Central memory CD8-positive, alpha-beta T cell (primary cell): Measurements from ENCODE around the gene ADGRG4.
"Not testable (repeated sequence)": the region's sequence is repeated elsewhere in the genome, so short reads cannot be mapped to it uniquely, and the experiment has no call there.

Source experiments
- ATAC-seq: fragments of 150-1000 bp; cut with Tn5 transposase; replicated peaks from 2 replicates; pipeline ENCODE4 v1.10.0; 2022; ENCODE audit warnings: mild to moderate bottlenecking, moderate FRiP score, moderate number of reproducible peaks; ENCODE audit not compliant: poor library complexity, severe bottlenecking; ENCODE audit errors: extremely low read depth
- DNase-seq, 2 donors: peaks; one replicate each; pipeline ENCODE4 v3.0.0; 2021; ENCODE audit warnings: low spot score in 2 of 2
- H3K27ac Mint-ChIP-seq: one replicate; pipeline ENCODE4 v1.8.0; 2022; ENCODE audit warnings: low read depth, mild to moderate bottlenecking, moderate library complexity, mixed read lengths
- H3K27me3 Mint-ChIP-seq: one replicate; pipeline ENCODE4 v1.8.0; 2022; ENCODE audit warnings: mixed read lengths
- H3K36me3 Mint-ChIP-seq: one replicate; pipeline ENCODE4 v1.8.0; 2022; ENCODE audit warnings: mild to moderate bottlenecking, moderate library complexity, mixed read lengths; ENCODE audit not compliant: insufficient read depth
- H3K4me1 Mint-ChIP-seq: one replicate; pipeline ENCODE4 v1.8.0; 2022; ENCODE audit warnings: mixed read lengths
- H3K4me3 Mint-ChIP-seq: one replicate; pipeline ENCODE4 v1.8.0; 2022; ENCODE audit warnings: mild to moderate bottlenecking, moderate library complexity, mixed read lengths
- H3K9me3 Mint-ChIP-seq: one replicate; pipeline ENCODE4 v1.8.0; 2022; ENCODE audit warnings: mixed read lengths

The ADGRG4 gene

DNA sequence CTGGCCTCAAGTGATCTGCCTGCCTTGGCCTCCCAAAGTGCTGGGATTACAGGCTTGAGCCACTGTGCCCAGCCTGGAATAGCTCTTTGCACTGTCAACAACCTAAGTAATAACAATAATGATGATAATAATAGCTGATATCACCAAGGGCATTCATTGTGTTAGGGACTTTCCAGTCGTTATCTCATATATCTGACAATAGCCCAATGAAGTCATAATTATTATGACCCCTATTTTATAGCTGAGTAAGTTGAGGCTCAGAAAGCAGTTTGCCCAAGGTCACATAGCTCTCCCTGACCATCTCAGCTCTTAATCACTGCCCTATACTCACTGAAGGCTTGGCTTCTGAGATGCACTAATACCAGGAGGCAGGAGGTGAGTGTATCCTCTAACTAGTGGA, 30.8 kb upstream of the ADGRG4 start:
- H3K27ac Mint-ChIP-seq: no peak overlapping the region
- no peak overlapping the region for H3K4me3 Mint-ChIP-seq
- H3K4me1 Mint-ChIP-seq: peaks cover 5% of the 10 kb centered on the region

DNA sequence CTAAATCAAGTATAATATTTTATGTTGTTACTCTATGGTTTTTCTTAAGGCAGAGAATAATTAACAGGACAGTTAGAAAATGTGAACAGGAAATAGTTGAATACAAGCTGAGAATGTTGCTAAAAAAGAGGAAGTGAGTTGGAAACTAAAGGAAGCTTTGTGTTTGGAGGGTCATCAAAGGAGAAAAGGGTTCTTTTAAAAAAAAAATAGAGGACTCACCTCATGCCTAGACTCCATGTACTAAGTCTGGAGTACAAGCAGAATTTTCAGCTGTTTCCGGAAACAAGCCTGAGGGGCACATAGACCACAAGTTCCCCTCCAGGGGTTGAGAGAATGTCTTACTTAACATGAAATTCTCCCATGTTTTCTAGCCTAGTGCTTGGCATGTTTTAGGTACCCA, 29.5 kb upstream of the ADGRG4 start:
- Mint-ChIP-seq H3K9me3 (no peaks in the 10 kb centered on the region), H3K4me3 (no peak overlapping the region), H3K36me3 (peaks cover 1% of the 10 kb centered on the region), H3K4me1 (peaks cover 5% of the 10 kb centered on the region), H3K27me3 (no peaks in the 10 kb centered on the region), H3K27ac (no peak overlapping the region)
- no peak for DNase-seq
- no peak for ATAC-seq

More for the DNA sequence above, 30.8 kb upstream of the ADGRG4 start:
- DNase-seq: no peak
- Mint-ChIP-seq H3K27me3 (no peaks in the 10 kb centered on the region), H3K36me3 (peaks cover 1% of the 10 kb centered on the region), H3K9me3 (no peaks in the 10 kb centered on the region)
- no peak for ATAC-seq

DNA sequence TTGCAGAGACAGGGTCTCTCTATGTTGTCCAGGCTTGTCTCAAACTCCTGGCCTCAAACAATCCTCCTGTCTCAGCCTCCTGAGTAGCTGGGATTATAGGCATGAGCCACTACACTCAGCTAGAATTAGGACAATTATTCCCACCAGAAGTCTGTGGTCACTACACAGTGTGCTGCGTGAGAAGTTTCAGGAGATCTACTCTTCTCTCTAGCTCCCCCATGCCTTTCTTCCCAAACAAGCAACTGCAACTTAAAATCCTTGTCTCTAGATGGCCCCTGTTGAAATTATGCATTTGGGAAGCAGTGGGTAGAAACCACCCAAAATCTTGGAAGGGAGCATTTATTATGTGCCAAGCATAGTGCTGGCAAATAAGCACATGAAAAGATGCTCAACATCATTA, 28.4 kb upstream of the ADGRG4 start:
- no peak overlapping the region for H3K4me3 Mint-ChIP-seq
- peaks cover 1% of the 10 kb centered on the region for H3K36me3 Mint-ChIP-seq

DNA sequence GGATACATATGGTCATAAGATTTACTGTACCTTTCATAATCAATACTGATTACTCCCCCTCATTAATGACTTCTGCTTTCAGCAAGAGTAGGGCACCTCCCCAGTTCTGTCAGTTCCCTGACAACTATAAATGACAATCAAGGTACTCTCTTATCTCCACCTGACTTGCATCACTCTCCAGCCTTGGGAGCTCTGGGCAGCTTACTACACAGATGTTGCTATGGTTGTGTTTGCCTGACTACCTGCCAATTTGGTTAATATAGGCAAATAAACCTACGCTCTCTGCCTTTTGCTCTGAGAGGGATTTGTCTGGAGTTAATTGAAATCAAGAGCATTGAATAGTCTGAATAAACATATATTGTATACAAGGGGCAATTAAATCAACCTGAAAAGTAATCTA, 26.8 kb upstream of the ADGRG4 start:
- H3K4me1 Mint-ChIP-seq: peaks cover 5% of the 10 kb centered on the region
- H3K27me3 Mint-ChIP-seq: no peaks in the 10 kb centered on the region
- no peaks in the 10 kb centered on the region for H3K9me3 Mint-ChIP-seq
- DNase-seq (no peak), ATAC-seq (no peak)
- no peak overlapping the region for H3K27ac Mint-ChIP-seq
- H3K4me3 Mint-ChIP-seq: no peak overlapping the region
- H3K36me3 Mint-ChIP-seq: peaks cover 1% of the 10 kb centered on the region

More for the DNA sequence above, 28.4 kb upstream of the ADGRG4 start:
- no peaks in the 10 kb centered on the region for H3K27me3 Mint-ChIP-seq
- DNase-seq (no peak), ATAC-seq (no peak)
- H3K9me3 Mint-ChIP-seq: no peaks in the 10 kb centered on the region
- peaks cover 5% of the 10 kb centered on the region for H3K4me1 Mint-ChIP-seq
- H3K27ac Mint-ChIP-seq: no peak overlapping the region

DNA sequence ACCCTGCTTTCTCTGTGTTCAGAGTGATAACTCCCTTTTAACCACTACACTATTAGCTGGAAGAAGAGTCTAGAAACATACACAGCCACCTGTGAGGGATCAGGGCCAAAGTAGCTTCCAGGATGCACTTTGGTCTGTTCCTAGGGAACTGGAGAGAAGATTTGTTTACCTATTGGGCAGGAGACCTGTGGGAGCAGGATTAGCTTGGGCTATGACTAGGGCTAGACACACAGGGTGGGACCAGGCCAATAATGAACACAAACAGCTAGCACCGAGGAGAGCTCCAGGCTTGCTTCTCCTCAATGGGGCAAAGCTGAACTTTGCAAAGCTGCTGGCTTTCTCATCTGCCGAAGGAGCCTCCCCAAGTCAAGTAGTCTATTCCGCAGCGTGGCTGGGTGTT, 25.2 kb upstream of the ADGRG4 start:
- H3K4me3 Mint-ChIP-seq: no peak overlapping the region
- peaks cover 1% of the 10 kb centered on the region for H3K36me3 Mint-ChIP-seq

DNA sequence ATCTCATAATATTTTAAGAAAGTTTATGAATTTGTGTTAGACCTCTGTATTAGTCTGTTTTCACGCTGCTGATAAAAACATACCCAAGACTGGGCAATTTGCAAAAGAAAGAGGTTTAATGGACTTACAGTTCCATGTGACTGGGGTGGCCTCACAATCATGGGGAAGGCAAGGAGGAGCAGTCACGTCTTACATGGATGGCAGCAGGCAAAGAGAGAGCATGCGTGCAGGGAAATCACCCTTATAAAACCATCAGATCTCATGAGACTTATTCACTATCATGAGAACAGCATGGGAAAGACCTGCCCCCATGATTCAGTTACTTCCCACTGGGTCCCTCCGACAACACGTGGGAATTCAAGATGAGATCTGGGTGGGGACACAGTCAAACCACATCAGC, 14.4 kb upstream of the ADGRG4 start:
- H3K36me3 Mint-ChIP-seq, H3K27me3 Mint-ChIP-seq, ATAC-seq, H3K4me3 Mint-ChIP-seq, H3K9me3 Mint-ChIP-seq, DNase-seq, H3K4me1 Mint-ChIP-seq, H3K27ac Mint-ChIP-seq: not testable (repeated sequence)

More for the DNA sequence above, 25.2 kb upstream of the ADGRG4 start:
- DNase-seq (no peak), ATAC-seq (no peak)
- Mint-ChIP-seq H3K9me3 (no peaks in the 10 kb centered on the region), H3K27ac (no peak overlapping the region), H3K27me3 (no peaks in the 10 kb centered on the region), H3K4me1 (peaks cover 5% of the 10 kb centered on the region)

DNA sequence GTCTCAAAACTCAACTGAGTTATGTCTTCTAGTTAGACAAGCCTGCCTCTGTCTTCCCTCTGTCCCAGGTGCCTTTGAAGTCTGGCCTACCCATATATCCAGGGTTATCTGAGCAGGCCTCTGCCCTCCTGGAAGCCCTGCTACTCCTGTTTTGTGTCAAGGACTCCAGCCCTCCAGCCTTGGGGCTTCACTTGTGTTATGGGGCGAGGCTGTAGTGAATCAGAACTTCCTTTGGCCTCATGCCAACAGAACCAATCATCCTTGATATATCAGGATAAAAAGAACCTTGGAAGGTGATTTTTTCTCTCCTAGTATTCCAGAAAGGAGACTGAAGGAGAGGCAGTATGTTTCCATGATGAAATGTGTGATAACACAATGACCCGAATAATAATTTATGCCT, 8.9 kb upstream of the ADGRG4 start:
- Mint-ChIP-seq H3K27ac (no peak overlapping the region), H3K36me3 (no peaks in the 10 kb centered on the region), H3K4me3 (no peak overlapping the region), H3K9me3 (no peaks in the 10 kb centered on the region), H3K27me3 (peaks cover 7% of the 10 kb centered on the region), H3K4me1 (no peaks in the 10 kb centered on the region)
- ATAC-seq (no peak), DNase-seq (no peak)

DNA sequence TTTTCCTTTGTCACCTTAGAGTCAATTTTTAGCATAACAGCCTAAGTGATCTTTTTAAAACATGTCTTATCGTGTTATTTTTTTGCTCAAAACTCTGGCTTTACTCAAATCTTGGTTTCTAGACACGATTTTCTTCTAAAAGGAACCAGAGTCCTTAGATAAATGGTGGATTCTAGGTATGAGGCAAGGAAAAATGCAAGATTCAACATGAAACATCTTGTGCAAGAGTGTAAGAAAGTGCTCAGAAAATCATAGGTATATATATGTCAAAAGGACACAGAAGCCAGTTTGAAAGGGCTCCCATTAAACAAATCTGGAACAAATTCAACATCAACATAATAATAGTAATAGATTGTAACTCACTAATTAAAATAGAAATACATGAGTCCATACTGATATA, 8.1 kb upstream of the ADGRG4 start:
- Mint-ChIP-seq H3K9me3 (no peaks in the 10 kb centered on the region), H3K36me3 (no peaks in the 10 kb centered on the region), H3K4me1 (no peaks in the 10 kb centered on the region), H3K4me3 (no peak overlapping the region), H3K27ac (no peak overlapping the region), H3K27me3 (peaks cover 7% of the 10 kb centered on the region)
- no peak for DNase-seq
- ATAC-seq: no peak

DNA sequence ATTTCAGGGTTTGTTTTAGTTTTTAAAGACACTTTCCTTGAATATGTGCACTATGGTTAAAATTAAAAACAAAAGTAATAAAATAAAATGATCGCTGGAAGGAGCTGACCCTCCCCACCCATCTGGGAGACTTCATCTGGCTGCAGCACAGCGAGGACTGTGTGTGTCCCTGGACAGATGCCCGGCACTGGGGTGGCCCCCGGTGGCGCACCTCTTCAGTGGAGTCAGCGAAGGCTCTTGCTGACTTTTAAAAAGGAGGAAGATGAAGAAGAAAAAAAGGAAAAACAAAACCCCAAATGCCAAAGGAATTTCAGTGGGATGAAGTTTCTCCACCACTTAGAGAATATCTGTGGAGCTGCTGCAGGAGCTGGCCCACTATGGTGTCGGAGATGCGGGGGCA, 5.4 kb upstream of the ADGRG4 start:
- Mint-ChIP-seq H3K27ac (no peak overlapping the region), H3K4me3 (no peak overlapping the region), H3K27me3 (peaks cover 7% of the 10 kb centered on the region), H3K4me1 (no peaks in the 10 kb centered on the region), H3K9me3 (no peaks in the 10 kb centered on the region), H3K36me3 (no peaks in the 10 kb centered on the region)
- ATAC-seq (no peak), DNase-seq (no peak)

DNA sequence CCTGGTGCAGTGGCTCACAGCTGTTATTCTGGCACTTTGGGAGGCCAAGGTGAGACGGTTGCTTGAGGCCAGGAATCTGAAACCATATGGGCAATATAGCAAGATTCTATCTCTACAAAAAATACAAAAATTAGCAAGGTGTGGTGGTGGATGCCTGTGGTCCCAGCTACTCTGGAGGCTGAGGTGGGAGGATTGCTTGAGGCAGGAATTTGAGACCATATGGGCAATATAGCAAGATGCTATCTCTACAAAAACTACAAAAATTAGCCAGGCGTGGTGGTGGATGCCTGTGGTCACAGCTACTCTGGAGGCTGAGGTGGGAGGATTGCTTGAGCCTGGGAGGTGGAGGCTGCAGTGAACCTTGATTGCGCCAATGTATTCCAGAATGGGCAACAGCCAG, 2.3 kb downstream of the ADGRG4 start:
- ATAC-seq: no peak
- no peak overlapping the region for H3K27ac Mint-ChIP-seq

DNA sequence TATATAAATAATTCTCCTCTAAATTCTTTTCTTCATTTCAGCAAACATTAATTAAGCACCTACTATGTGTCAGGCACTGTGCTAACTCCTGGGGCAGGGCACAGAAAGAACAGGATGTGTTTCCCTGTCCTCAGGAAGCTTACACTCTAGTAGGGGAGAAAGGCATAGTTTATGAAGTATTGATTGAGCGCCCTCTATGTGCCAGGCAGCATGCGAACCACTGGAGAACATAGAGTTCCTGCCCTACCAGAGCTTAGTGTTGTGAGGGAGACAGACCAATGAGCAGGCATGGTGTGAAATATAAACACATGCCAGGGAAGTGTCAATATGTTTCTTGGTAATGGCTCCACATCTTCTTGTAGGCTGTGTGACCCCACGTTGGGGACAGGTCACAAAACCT, 3.7 kb downstream of the ADGRG4 start:
- no peak overlapping the region for H3K4me3 Mint-ChIP-seq
- no peak overlapping the region for H3K27ac Mint-ChIP-seq

More for the DNA sequence above, 2.3 kb downstream of the ADGRG4 start:
- no peaks in the 10 kb centered on the region for H3K27me3 Mint-ChIP-seq
- no peaks in the 10 kb centered on the region for H3K36me3 Mint-ChIP-seq
- H3K9me3 Mint-ChIP-seq: no peaks in the 10 kb centered on the region
- no peak for DNase-seq
- no peak overlapping the region for H3K4me3 Mint-ChIP-seq
- H3K4me1 Mint-ChIP-seq: no peaks in the 10 kb centered on the region

DNA sequence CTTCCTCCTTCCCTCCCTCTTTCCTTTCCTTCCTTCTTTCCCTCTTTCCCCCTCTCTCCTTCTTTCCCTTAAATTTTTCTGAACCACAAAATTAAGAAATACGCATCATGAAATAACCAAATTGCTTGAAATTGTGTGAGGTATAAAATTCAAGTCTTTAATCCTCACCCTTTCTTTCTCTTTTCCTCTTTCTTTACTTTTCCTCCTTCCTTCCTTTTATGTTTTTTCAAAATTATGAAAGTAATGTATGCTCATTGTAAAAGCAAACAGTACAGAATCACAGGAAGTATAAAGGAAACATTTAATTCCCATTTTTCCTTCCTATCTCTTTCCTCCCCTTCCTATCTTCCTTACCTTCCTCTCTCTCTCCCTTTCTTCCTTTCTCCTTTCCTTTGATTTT, 5.4 kb downstream of the ADGRG4 start:
- no peaks in the 10 kb centered on the region for H3K4me1 Mint-ChIP-seq
- no peaks in the 10 kb centered on the region for H3K9me3 Mint-ChIP-seq
- no peak overlapping the region for H3K27ac Mint-ChIP-seq
- H3K4me3 Mint-ChIP-seq: no peak overlapping the region
- ATAC-seq (no peak), DNase-seq (no peak)
- H3K36me3 Mint-ChIP-seq: no peaks in the 10 kb centered on the region
- no peaks in the 10 kb centered on the region for H3K27me3 Mint-ChIP-seq

More for the DNA sequence above, 3.7 kb downstream of the ADGRG4 start:
- no peak for DNase-seq
- Mint-ChIP-seq H3K27me3 (no peaks in the 10 kb centered on the region), H3K36me3 (no peaks in the 10 kb centered on the region), H3K9me3 (no peaks in the 10 kb centered on the region), H3K4me1 (no peaks in the 10 kb centered on the region)
- ATAC-seq: no peak

DNA sequence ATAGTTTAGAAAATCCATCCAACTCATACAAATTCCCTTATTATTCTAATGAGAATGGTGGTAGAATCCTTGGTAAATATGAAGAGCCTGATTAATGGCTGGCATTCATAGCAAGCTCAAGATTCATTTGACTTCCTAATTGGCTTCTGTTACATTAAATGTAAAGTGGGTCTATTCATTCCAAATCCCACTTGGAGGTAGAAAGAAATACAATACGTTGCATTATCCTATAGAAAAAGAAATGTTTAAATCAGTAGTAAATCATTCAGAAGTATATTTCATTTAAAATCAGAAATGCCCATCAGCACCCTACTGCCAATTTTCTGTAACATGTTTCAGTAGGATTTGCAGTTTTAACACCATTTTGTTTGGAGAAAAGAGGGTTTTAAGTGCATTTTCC, 6.7 kb downstream of the ADGRG4 start:
- Mint-ChIP-seq H3K36me3 (no peaks in the 10 kb centered on the region), H3K4me3 (no peak overlapping the region), H3K27ac (no peak overlapping the region), H3K4me1 (no peaks in the 10 kb centered on the region), H3K9me3 (no peaks in the 10 kb centered on the region), H3K27me3 (no peaks in the 10 kb centered on the region)
- ATAC-seq (no peak), DNase-seq (no peak)

DNA sequence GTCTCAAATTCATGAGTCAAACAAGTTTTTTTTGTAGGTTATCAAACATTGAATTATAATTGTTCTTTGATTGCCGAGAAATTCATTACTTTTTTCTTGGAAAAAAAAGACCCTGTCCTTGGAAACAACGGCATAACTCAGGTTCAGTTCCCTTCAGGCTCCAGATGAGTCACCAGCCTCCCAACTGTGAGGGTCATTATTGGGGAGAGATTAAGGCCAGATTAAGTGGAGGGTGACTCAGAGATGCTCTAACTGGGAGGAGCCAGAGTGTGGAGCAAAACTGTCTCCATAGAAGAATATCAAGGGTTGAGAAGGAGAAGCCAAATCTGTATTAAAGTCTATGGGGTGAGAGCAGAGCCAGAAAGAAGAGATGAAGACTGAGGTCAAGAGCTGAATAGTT, 9.6 kb downstream of the ADGRG4 start:
- Mint-ChIP-seq H3K27ac (no peak overlapping the region), H3K9me3 (no peaks in the 10 kb centered on the region), H3K27me3 (no peaks in the 10 kb centered on the region), H3K4me3 (no peak overlapping the region), H3K4me1 (no peaks in the 10 kb centered on the region), H3K36me3 (no peaks in the 10 kb centered on the region)
- no peak for DNase-seq
- ATAC-seq: no peak
